GM13976 (cell line): Measurements from ENCODE around the gene LRR1.

ENCODE experiments used
- DNase-seq: peaks from one replicate; pipeline ENCODE4 v3.0.0; 2012; ENCODE audit warnings: low spot score
- CTCF ChIP-seq: IDR thresholded peaks from 2 replicates; pipeline ENCODE4 v1.5.1; 2012; ENCODE audit warnings: borderline replicate concordance, mild to moderate bottlenecking; ENCODE audit not compliant: insufficient read depth; ENCODE audit errors: extremely low read depth, missing control alignments, control extremely low read depth
- in situ Hi-C: fragments of 300-500 bp; cut with MboI; formaldehyde crosslinking; loops from one replicate; pipeline ENCODE4 v1.12.0; 2022; ENCODE audit warnings: low sequenced_read_pairs, mixed read lengths, inconsistent platforms; ENCODE audit not compliant: unreplicated experiment

LRR1 gene

DNA sequence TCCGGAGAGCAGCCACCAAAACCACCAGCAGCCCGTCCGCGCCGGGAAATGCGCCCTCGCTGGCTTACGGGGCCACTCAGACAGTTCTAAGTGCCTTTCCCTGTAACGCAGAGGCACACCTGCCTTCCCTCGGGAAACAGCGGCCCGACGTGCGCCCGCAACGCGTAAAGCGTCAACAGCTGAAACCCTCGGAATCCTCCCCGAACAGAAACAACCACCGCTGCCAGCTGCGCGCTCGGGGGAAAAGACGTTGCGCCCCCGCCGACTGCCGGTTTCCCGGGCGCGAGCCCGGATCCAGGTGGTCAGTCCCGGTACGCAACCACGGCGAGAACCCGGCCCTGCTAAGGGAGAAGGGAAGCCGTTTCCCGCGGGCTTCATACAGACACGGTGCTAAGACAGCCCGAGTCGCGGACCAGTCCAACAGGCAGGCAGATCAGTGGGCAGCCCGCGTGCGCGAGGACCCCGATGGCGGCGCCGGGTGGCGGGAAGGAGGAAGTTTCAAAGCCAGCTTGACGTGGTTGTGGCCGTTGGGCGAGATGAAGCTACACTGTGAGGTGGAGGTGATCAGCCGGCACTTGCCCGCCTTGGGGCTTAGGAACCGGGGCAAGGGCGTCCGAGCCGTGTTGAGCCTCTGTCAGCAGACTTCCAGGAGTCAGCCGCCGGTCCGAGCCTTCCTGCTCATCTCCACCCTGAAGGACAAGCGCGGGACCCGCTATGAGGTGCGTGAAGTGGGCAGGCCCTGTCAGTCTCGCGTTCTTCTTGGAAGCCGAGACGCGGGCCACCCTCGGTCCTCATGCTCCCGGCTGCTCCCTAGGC, at the start of gene LRR1:
TSS of gene LRR1 (plus strand) at position 456 of the 816 bp plus-strand sequence. CDS start at position 537, 81 bp downstream.
- peak; percentile 84 for DNase-seq

DNA sequence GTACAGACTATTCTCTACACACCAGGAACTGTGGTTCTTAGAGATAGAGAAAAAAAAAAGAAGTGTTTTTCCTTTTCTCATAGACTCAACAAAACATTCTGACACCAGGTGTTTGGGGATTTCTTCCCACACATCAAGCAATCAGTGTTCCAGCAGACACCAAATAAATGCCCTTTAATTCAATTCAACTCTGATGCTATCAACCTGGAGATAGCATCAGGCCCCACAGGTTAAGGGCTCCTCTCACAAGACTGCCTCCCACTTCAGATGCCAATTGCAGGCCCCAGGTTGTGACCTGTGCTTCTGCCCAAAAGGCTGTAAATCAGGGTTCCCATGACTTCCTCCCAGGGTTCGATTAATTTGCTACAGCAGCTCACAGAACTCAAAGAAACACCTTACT, 49.3 kb upstream of the LRR1 start:
- no peak for DNase-seq
- TF ChIP-seq CTCF, result no peak
- in situ Hi-C loops, result no loop called here

More for the DNA sequence above, at the start of gene LRR1:
- in situ Hi-C loops, result no loop called here
- TF ChIP-seq CTCF, result no peak

DNA sequence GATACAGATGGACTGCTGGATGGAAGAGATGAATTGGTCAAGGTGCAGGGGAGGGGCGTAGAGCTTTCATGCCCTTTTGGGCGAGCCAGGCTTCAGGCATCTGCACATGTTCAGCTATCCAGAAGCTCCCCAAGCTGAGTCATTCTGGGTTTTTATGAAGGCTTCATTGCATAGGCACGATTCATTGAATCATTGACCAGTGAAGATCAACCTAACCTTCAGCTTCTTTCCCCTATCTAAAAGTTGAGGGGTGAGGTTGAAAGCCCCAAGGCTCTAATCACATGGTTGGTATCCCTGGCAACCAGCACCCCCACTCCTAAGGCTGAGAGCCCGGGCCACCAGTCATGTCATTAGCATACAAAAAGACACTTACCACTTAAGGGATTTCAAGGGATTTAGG, 48.9 kb upstream of the LRR1 start:
- TF ChIP-seq CTCF, result no peak
- no peak for DNase-seq
- in situ Hi-C loops, result no loop called here

GRCh38 chr14:49550286-49551184, 48.2 kb upstream of the LRR1 start:
- no peak for TF ChIP-seq CTCF
- no peak for DNase-seq
- in situ Hi-C loops, result no loop called here

DNA sequence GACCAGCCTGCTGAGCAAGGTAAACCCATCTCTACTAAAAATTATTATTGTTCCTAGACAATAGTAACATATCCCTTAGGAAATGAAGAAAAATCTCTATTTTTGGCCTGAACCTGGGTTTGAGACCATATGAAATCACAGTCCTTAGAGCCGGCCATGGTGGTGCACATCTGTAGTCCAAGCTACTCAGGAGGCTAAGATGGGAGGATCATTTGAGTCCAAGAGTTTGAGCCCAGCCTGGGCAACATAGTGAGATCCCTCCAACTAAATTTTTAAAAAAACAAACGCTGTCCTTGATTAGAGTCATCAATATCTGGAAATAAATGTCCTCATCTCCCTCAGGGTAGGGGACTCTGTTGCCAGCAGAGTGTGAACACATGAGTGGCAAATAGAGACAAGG, 47.2 kb upstream of the LRR1 start:
- TF ChIP-seq CTCF, result no peak
- in situ Hi-C loops, result no loop called here
- DNase-seq, result no peak

DNA sequence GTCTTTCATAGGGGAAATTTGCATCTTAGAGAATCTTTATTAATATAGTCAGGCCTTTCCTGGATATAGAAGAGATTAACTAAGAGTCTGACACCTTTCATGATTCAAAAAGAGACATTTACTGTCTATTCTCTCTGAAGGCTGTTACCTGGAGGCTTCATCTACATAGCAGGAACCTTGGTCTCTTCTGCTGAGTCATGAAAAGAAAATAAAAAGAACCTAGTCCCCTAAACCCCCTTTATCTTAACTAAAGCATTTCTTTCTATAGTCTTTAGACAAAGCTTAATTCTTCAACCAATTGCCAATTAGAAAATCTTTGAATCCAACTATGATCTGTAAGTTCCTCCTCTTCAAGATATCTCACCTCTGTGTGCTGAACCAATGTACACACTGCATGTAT, 45.6 kb upstream of the LRR1 start:
- in situ Hi-C loops, result no loop called here
- TF ChIP-seq CTCF, result no peak
- no peak for DNase-seq
